Activated T-cell treated with anti-CD3 and anti-CD28 coated beads for 1 hour (primary cell): Measurements from ENCODE around the gene SLC26A11.

Experiments used
- DNase-seq: peaks from one replicate; pipeline ENCODE4 v3.0.0-alpha.2; 2020; ENCODE audit warnings: low read depth

The SLC26A11 gene

DNA sequence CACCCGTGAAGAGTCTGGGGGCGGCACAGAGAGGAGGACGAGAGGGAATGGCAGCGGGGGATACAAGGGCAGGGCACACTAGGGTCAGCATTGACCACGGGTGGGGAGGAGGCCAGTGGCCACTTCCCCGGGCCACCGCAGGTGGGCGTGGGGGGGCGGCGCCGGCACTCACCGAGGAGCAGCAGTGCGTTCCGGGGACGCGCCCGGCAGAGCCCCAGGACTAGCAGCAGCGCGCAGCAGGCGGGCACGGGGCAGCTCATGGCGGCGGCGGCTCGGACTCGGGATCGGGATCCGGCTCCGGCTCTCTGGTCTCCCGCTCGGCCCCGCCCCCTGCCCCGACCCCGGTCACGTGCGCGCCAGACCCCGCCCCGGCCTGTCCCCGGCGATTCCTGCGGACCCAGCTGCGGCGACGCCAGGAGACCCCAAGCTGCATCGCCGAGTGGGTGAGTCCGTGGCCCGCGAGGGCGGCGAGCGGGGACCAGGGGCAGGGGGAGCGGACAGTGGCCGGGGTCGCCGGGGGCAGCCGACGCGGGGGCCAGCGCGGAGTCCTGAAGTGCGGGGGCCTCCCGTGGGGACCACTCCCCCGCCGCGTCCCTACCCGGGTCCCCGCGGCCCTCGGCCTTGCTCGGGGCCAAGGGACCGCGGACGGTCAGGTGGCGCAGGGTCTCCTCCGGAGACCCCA, at the start of gene SLC26A11, which contains the start of gene SGSH:
Gene SLC26A11 (plus strand): TSS at position 374 of the 682 bp plus-strand sequence. CDS start 1,134 bp downstream, outside the sequence.
Gene SGSH (minus strand): TSS at position 280 of the 682 bp plus-strand sequence. CDS start 20 bp downstream, at position 260.
- peak; percentile 49 for DNase-seq

DNA sequence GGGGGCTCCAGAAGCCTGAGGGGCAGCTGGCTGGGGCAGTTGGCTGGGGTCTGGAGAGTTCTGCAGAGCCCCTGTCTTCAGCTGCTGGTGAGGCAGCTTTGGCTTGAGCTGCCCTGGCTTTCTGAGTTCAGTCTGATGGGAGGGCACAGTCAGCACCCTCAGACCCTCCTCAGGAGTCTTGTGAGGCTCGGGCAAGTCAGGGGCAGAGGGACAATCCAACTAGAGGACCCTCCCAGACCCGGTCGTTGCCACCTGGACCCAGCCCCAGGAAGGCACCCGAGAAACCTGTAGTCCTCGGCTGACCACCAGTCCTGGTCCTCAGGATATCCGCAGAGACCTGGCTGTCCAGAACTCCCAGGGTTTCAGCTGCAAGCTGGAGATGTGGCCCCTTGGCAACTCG, 48.5 kb upstream of the SLC26A11 start:
- no peak for DNase-seq

- no peak for DNase-seq
Observed at GRCh38 chr17:80173126-80173525, 47.1 kb upstream of the SLC26A11 start.

DNA sequence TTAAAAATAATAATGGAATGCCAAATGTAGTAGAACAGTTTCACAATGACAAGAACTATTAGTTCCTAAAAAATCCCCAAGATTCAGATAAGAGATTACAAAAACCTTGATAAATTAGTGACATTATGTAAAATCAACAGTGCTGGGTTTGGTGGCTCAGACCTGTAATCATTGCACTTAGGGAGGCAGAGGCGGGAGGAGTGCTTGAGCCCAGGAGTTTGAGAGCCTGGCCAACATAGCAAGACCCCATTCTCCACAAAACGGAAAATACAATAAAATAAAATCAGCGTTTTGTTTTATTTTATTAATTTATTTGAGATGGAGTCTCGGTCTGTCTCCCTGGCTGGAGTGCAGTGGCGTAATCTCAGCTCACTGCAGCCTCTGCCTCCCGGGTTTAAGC, 46.3 kb upstream of the SLC26A11 start:
- DNase-seq = no peak

- no peak for DNase-seq
Observed at GRCh38 chr17:80176757-80177156, 43.5 kb upstream of the SLC26A11 start.

- DNase-seq = no peak
Observed at GRCh38 chr17:80177986-80178595, 42.1 kb upstream of the SLC26A11 start.

DNA sequence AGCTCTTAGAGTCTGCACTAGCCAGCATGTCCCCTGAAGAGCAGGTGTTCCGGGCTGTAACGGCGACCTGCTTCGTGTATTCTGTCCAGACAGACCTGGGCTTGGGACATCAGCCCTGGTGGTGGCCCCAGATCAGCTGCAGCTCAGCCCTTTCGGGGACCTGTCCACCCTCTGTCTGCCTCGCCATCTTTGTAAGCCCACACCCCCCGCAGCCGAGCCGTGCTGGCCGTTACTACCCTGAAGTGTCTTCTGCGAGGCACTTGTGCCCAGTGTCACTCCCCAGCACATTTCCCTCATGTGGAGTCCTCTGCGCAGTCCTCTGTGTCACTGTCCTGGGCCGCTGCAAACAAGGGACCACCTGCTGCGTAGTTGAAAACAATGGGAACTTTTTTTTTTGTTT, 40.0 kb upstream of the SLC26A11 start:
- no peak for DNase-seq

DNA sequence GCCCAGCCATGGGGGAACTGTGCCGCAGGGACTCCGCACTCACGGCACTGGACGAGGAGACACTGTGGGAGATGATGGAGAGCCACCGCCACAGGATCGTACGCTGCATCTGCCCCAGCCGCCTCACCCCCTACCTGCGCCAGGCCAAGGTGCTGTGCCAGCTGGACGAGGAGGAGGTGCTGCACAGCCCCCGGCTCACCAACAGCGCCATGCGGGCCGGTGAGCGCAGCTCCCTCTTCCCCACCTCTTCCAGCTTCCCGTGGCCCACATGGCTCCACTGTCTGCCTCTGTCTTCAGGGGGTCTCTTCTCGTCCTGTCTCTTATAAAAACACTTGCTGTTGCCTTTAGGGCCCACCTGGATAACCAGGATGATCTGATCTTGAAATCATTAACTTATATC, 38.8 kb upstream of the SLC26A11 start:
- DNase-seq = no peak

- DNase-seq = no peak
Observed at GRCh38 chr17:80182118-80182844, 37.9 kb upstream of the SLC26A11 start.

DNA sequence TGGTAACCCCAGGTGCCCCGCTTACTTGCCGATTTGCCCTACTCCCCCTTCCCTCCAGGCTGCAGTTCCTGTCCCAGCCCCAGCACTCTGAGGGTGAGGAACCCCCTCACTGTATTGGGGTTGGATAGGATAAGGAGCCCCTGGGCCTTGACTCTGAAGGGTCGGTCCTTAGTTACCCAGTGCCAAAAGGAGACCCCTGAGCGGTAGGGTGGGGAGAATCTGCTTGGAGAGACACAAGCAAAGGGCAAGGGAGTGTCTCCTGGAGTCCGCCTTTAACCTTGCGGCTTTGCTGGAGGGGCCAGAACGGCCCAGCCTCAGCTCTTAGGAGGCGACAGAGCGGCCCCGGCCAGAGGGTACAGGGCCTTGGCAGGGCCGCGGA, 37.4 kb upstream of the SLC26A11 start:
- DNase-seq = no peak

DNA sequence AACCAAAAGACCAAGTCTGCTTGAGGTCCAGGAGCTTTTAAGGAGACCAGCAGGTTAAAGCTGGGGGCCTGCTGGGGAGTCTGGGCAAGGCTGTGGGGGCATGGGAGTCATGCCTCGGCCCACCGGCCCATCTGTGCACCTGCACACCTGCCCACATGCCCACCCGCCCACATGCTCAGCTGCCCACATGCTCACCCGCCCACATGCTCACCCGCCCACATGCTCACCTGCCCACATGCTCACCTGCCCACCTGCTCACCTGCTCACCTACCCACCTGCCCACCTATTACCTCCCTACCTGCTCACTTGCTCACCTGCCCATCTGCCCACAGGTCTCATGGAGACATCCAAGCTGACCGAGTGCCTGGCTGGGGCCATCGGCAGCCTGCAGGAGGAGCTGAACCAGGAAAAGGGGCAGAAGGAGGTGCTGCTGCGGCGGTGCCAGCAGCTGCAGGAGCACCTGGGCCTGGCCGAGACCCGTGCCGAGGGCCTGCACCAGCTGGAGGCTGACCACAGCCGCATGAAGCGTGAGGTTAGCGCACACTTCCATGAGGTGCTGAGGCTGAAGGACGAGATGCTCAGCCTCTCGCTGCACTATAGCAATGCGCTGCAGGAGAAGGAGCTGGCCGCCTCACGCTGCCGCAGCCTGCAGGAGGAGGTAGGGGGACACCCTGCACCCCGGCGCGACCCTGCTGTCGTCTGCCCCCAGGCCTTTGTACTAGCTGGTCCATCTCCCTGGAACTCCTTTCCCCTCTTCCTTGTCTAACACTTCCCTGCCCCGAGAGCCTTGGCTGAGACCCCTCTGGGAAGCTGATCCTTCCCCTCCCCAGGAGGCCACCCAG, 36.4 kb upstream of the SLC26A11 start:
- no peak for DNase-seq

DNA sequence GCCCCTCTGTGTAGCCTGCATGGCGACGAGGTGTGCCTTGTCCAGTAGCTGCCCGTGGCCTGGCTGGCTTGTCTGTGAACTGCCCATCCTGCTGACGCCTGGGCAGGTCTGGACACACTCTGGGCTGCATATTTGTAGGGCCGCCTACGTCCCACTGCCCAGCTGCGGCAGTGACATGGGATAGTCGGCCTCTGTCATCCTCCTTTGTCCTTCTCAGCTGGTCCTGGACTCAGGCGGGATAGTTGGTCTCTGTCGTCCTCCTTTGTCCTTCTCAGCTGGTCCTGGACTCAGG, 35.9 kb upstream of the SLC26A11 start:
- no peak for DNase-seq

DNA sequence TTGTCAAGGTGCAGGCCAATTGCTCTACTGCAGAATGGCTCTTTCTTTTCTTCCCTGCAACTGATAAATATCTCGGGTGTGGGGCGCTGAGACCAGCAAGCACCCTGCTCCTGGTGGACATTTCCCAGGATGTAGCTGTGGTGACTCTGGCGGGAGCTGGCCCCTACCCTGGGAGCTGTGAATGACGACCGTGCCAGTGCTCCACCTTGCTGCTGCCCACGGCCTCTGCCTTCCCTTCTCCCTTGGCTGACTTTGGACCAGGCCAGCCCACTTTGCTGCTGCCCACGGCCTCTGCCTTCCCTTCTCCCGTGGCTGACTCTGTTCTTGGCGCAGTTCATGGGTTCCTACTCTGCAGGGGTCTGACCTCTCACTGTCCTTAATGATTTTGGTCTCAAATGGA, 34.3 kb upstream of the SLC26A11 start:
- DNase-seq = no peak

- DNase-seq = no peak
Observed at GRCh38 chr17:80187090-80187489, 33.1 kb upstream of the SLC26A11 start.

DNA sequence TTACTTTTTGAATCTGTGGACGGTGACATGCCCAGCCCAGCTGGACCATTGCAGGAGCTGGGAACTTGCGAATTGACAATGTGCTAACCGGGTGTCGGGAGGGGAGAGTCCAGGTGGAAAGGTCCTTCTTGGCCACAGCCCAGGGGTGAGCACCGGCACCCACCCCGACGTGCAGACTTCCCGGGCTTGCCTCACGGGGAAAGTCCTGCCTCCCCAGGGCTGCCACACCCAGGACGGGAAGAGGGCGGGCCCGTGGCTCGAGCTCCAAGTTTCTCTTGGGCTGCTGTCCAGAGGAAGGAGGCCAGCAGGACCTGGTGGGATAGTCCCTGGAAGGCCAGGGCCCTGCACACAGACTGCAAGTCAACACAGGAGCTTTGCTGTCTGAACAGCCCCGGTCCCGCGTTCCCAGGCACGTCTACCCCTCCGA, 32.7 kb upstream of the SLC26A11 start:
- no peak for DNase-seq

DNA sequence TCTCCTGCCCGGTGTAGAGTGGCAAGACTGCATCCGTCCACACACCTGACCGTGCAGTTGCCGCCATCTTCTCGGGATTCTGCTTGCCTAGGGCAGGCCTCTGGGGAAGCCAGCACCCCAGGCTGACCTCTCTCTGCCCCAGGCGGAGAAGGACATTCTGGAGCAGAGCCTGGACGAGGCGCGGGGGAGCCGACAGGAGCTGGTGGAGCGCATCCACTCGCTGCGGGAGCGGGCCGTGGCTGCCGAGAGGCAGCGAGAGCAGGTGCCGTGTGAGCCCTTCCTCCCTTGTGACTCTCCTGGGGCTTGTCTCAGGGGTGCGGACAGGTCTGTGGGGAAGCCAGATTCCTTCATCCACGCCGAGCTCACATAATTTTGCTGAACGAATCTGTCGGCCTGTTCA, 30.6 kb upstream of the SLC26A11 start:
- DNase-seq = no peak

GRCh38 chr17:80190716-80191115, 29.5 kb upstream of the SLC26A11 start:
- DNase-seq = no peak

DNA sequence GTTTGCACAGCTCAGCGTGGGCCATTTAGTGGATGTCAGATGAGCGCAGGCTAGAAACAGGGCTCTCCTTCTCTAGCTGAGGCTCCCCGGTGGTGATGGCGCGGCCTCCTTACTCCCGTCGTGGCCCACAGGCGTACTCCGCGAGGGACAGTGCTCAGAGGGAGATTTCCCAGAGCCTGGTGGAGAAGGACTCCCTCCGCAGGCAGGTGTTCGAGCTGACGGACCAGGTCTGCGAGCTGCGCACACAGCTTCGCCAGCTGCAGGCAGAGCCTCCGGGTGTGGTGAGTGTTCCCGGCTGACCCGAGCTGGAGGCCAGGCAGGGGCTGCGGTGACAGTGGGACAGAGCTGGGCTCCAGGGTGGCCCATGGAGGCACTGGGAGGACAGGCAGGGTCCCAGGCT, 29.0 kb upstream of the SLC26A11 start:
- no peak for DNase-seq

DNA sequence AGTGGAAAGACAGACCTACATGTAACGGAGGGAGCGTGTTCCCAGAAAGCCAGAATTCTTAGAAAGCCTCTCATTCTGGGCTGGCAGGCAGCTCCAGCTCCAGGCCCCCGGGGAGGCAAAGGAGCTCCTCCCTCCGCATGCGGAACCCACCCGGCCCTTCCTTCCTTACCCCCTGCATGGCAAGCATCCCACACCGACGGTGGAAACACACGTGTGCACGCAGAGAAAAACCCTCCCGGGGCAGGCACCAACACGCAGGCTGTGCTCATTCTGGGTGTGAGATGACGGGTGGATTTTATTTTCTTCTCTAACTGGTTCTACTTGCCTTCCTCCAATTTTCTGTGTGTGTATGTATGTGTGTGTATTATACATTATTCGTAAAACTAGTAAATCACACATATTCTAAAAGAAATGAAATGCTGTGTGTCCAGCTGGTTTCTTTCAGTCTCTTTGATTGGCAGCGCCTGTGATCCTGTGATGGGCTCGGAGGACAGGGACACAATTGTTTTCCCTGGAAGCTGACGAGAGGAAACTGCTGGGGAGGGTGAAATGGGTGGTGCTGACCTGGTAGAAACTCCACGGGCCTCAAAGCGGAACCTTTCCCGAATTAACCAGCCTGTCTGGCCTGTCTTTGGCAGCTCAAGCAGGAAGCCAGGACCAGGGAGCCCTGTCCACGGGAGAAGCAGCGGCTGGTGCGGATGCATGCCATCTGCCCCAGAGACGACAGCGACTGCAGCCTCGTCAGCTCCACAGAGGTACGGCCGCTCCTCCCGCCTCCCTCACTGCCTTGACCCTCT, 28.2 kb upstream of the SLC26A11 start:
- DNase-seq = no peak

DNA sequence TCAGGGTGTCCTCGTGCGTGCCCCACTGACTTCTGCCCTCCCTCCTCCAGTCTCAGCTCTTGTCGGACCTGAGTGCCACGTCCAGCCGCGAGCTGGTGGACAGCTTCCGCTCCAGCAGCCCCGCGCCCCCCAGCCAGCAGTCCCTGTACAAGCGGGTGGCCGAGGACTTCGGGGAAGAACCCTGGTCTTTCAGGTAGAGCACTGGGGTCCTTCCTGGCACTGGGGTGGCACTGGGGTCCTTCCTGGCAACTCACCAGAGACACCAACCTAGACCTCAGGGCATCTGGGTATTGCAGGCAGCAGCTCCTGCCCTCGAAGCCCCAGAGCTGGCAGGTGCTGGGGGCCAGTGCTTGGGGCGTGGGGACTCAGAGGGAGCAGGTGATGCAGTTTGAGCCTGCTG, 25.1 kb upstream of the SLC26A11 start:
- DNase-seq = no peak

GRCh38 chr17:80195671-80196529, 24.3 kb upstream of the SLC26A11 start:
- peak; percentile 62 for DNase-seq
